HG02938 (cell line): ENCODE results near the gene CALML6.
"Not testable (repeated sequence)": the region's sequence is repeated elsewhere in the genome, so short reads cannot be mapped to it uniquely, and the experiment has no call there.

Source experiments
- ATAC-seq: cut with Tn5 transposase; IDR thresholded peaks from one replicate; pipeline ENCODE4 v1.9.1; 2021; ENCODE audit warnings: mild to moderate bottlenecking, moderate library complexity; ENCODE audit not compliant: unreplicated experiment

Gene CALML6

GRCh38 chr1:1924849-1925248, 9.8 kb downstream of the CALML6 start:
- no peak for ATAC-seq

GRCh38 chr1:1925437-1926345, 10.6 kb downstream of the CALML6 start:
- no peak for ATAC-seq

- ATAC-seq: no peak
Observed at GRCh38 chr1:1926346-1926811, 11.3 kb downstream of the CALML6 start.

GRCh38 chr1:1926886-1927660, 12.0 kb downstream of the CALML6 start:
- ATAC-seq: no peak

- ATAC-seq: no peak
Observed at GRCh38 chr1:1927751-1928150, 12.7 kb downstream of the CALML6 start.

GRCh38 chr1:1928231-1929101, 13.4 kb downstream of the CALML6 start:
- ATAC-seq: no peak

- ATAC-seq: no peak
Observed at GRCh38 chr1:1929102-1929638, 14.1 kb downstream of the CALML6 start.

GRCh38 chr1:1929639-1930545, 14.8 kb downstream of the CALML6 start:
- no peak for ATAC-seq

GRCh38 chr1:1934848-1935247, 19.8 kb downstream of the CALML6 start:
- ATAC-seq: not testable (repeated sequence)

GRCh38 chr1:1937061-1937460, 22.0 kb downstream of the CALML6 start:
- ATAC-seq: no peak

GRCh38 chr1:1937549-1938275, 22.7 kb downstream of the CALML6 start:
- ATAC-seq: no peak

GRCh38 chr1:1938276-1938573, 23.2 kb downstream of the CALML6 start:
- ATAC-seq: no peak

GRCh38 chr1:1938613-1939295, 23.7 kb downstream of the CALML6 start:
- no peak for ATAC-seq

- no peak for ATAC-seq
Observed at GRCh38 chr1:1939296-1940122, 24.4 kb downstream of the CALML6 start.

GRCh38 chr1:1940123-1940425, 25.0 kb downstream of the CALML6 start:
- ATAC-seq: no peak

- no peak for ATAC-seq
Observed at GRCh38 chr1:1941211-1941841, 26.3 kb downstream of the CALML6 start.
